ENCODE results near the gene QRFP.

GRCh38 chr9:130930132-130930803 lies 33.7 kb upstream of the QRFP start:
- TF ChIP-seq, protein P1, sequence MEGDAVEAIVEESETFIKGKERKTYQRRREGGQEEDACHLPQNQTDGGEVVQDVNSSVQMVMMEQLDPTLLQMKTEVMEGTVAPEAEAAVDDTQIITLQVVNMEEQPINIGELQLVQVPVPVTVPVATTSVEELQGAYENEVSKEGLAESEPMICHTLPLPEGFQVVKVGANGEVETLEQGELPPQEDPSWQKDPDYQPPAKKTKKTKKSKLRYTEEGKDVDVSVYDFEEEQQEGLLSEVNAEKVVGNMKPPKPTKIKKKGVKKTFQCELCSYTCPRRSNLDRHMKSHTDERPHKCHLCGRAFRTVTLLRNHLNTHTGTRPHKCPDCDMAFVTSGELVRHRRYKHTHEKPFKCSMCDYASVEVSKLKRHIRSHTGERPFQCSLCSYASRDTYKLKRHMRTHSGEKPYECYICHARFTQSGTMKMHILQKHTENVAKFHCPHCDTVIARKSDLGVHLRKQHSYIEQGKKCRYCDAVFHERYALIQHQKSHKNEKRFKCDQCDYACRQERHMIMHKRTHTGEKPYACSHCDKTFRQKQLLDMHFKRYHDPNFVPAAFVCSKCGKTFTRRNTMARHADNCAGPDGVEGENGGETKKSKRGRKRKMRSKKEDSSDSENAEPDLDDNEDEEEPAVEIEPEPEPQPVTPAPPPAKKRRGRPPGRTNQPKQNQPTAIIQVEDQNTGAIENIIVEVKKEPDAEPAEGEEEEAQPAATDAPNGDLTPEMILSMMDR (IDR thresholded peaks at IDR 0.05; ENCODE audit: low read depth, low read length): no peak
- TF ChIP-seq POLR2A (IDR thresholded peaks at IDR 0.05; ENCODE audit: extremely low read depth, insufficient read length) (no peak), MYC (IDR thresholded peaks at IDR 0.05; ENCODE audit: low read depth, low read length) (no peak)

All from NB4 (cell line).